NCI-H1694 treated with DMSO at 0.1 percent for 48 hours (cell line): Measurements from ENCODE around the gene DENND5A.
A peak's percentile ranks its signal among the peaks of the same experiment; 100 is the strongest.
"Not testable (repeated sequence)": the region's sequence is repeated elsewhere in the genome, so short reads cannot be mapped to it uniquely, and the experiment has no call there.

Source experiments
- DNase-seq: peaks from one replicate; lab custom pipeline; 2025; lab: John Stamatoyannopoulos, UW

The DENND5A gene

GRCh38 chr11:9176136-9176535 is 89.0 kb downstream of the DENND5A start:
- no peak for DNase-seq

GRCh38 chr11:9172389-9172788 is 92.8 kb downstream of the DENND5A start:
- DNase-seq, result no peak

- DNase-seq, result no peak
These were observed 94.7 kb downstream of the DENND5A start for GRCh38 chr11:9170450-9170849.

DNA sequence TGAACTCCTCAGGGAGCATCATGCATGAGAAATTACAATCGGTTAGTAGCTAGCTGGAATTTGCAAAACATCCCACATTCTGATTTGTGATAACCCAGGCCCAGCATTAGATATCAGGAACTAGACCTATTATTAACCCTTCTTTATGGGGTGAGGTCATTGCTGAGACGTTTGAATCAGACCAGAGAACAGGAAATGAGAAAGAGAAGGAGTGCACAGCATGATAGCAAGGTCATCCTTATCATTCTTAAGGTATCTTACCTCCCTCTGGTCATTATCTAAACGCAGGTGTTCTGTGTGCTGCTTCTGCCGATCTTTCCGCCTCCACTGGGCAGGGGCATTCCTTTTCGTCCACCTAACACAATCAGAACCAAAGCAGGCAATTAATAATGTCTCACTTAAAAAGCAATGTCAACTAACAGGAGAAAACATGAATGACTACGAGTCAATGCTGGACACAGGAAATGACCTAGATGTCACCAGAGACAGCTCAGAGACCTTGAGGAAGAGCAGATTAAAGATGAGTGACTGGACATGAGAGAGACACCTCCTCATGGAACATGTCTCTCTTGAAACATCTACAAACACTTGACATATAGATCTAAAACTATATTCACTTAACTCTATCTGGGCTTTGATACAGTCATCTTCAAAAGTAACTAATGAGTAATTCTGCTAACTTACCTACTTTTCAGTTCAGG is 95.4 kb downstream of the DENND5A start:
- DNase-seq, result no peak

GRCh38 chr11:9161991-9162390 is 103.2 kb downstream of the DENND5A start:
- DNase-seq, result not testable (repeated sequence)

GRCh38 chr11:9160166-9160565 is 105.0 kb downstream of the DENND5A start:
- no peak for DNase-seq

DNA sequence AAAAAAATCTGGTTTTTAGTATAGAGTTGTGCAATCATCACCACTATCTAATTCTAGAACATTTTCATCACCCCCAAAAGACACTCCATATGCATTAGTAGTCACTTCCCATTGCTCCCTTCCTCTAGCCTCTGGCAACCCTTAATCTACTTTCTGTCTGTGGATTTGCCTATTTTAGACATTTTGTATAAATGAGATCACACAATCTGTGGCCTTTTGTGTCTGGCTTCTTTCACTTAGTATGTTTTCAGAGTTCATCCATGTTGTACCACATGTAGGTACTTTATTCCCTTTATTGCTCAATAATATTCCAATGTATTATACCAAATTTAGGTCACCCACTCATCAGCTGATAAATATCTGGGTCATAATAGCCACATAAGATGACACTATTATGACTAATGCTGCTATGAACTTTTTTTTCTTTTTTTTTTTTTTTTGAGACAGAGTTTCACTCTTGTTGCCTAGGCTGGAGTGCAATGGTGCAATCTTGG is 106.2 kb downstream of the DENND5A start:
- no peak for DNase-seq

DNA sequence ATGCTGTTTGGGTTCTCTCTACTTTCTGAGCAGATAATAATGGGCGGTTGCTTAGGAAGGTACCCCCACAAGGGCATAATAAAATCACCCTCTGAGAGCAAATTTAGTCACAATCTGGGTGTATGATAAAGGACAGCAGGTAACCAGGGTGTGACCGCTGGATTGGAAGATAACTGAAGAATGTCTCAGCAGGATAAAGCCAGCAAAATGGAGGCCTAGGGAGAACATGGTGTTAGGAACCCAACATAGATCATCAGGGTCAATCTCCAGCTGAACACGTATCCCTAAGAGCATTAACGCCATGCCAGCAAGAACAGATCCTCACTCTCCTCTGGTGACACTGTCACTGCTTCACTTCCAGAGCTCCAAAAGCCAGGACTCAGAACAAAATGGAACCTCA is 109.2 kb downstream of the DENND5A start:
- no peak for DNase-seq

GRCh38 chr11:9153651-9154050 is 111.5 kb downstream of the DENND5A start:
- no peak for DNase-seq

DNA sequence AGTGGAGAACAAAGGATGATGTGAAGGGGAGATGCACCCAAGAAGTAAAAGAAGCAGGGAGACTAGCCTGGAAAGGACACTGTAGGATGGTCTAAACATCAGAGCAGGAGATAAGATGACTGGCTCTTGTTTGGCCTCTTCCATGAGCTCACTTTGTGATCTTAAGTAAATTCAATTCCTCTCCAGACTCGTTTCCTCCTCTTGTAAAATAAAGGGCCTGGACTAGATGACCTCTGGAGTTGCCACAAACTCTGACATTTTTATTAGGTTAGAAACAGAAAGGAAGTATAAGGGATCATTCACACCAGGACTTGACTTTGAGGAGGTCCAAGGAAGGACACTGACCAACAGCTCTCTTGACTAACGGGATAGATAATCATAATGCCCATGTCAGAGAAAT is 113.5 kb downstream of the DENND5A start:
- DNase-seq, result no peak

- no peak for DNase-seq
These were observed 114.2 kb downstream of the DENND5A start for GRCh38 chr11:9150926-9151325.

GRCh38 chr11:9150501-9150900 is 114.6 kb downstream of the DENND5A start:
- DNase-seq, result no peak

DNA sequence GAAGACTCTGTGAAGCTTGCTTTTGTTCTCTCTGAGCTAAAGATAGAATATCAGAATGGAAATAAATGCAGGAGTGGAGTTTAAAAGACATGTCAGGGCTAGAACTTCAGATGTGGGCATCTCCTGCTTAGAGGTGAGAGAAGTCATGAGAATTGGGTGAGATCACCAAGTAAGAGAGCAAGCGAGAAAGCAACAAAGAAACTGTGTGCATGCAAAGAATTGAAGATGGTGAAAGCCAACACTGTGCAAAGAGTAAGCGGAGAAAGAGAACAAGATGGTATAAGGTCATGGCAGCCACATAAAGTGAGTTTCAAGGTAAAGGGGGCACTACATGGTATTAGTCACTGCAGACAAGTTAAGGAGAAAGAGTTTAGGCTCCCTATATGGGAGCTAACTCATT is 116.4 kb downstream of the DENND5A start:
- no peak for DNase-seq

GRCh38 chr11:9148035-9148434 is 117.1 kb downstream of the DENND5A start:
- DNase-seq, result no peak

- no peak for DNase-seq
These were observed 118.7 kb downstream of the DENND5A start for GRCh38 chr11:9146477-9146876.

GRCh38 chr11:9145283-9145682 is 119.9 kb downstream of the DENND5A start:
- no peak for DNase-seq

- DNase-seq, result no peak
These were observed 120.3 kb downstream of the DENND5A start for GRCh38 chr11:9144828-9145227.

DNA sequence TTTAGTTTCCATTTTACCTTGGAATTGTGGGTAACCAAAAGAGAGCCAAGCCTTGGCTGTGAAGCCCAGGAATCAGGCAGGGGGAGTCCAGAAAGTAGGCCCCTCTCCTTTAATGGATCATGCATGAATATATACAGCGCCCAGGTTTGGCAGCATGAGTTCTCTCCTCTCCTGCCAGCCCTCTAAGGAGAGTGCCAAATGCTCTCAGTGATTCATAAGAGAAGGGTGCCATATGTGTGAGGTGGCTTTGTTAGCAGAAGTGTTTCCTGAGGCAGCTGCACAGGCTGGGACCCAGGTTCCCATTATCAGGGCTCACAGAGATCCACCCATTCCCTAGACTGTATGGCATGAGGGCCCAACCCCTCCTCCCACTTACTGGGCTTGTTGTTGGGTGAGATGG is 121.4 kb downstream of the DENND5A start:
- no peak for DNase-seq

DNA sequence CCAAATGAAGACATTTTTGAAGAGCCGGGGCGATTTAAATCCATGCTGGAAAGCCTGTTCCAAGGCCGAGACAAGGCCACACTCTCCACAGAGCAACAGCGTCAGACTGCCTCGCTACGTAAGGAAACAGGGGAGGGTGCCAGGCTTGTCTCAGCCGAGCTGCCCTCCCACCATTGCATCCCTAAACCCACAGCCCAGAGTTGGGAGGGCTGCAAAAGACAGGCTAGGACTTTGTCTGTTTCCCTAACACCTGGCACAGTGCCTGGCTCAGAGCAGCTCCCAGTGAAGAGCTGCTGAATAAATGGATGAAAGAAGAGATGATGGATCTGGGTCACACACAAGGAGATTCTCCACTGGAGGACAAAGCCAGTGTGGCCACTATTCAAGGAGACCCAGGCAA is 122.4 kb downstream of the DENND5A start:
- no peak for DNase-seq

- DNase-seq, result no peak
These were observed 124.0 kb downstream of the DENND5A start for GRCh38 chr11:9141186-9141585.

GRCh38 chr11:9139628-9140357 is 125.4 kb downstream of the DENND5A start:
- no peak for DNase-seq

- peak; percentile 48 for DNase-seq
These were observed 126.3 kb downstream of the DENND5A start for GRCh38 chr11:9138612-9139579.

GRCh38 chr11:9138133-9138453 is 127.1 kb downstream of the DENND5A start:
- DNase-seq, result no peak
